Left colon (tissue), 2 donors: ENCODE data around the gene UBE2E1. TPM values are rescaled to one million over a fixed set of nuclear protein-coding genes. Genes with fewer than 3 reads are reported as not detected.

Experiments used
- ATAC-seq: fragments of 200-7000 bp; cut with Tn5 transposase; one replicate; pipeline ENCODE4 v1.9.1; 2020; ENCODE audit warnings: mild to moderate bottlenecking, moderate library complexity
- DNase-seq, 2 donors: peaks; one replicate each; pipeline ENCODE4 v3.0.0-alpha.2; 2020
- intact Hi-C, 2 donors: fragments of 100-400 bp; cut with DNase I in 1 of 2; cut with micrococcal nuclease in 1 of 2; formaldehyde crosslinking; loops; one replicate each; pipeline versions ENCODE4 v1.11.2 to v1.14.0; 2022; cut with DNase I, micrococcal nuclease
- total RNA-seq, 2 donors: library from RNA; stranded (reverse); fragmentation: NEBNext Ultra II Directional; extraction: Animal tissue kit (Norgen Biotek cat#: 25700); gene quantifications; one replicate each; pipeline ENCODE4 v1.2.1, GENCODE V29; 2021
- donor health status: DM: no; HTN: no; CAD: no.
- donor health status: DM: yes; HTN: yes; CAD: no.

UBE2E1 gene
- total RNA-seq, 2 donors from 2014 or later, result 65.6 to 96.3 TPM

DNA sequence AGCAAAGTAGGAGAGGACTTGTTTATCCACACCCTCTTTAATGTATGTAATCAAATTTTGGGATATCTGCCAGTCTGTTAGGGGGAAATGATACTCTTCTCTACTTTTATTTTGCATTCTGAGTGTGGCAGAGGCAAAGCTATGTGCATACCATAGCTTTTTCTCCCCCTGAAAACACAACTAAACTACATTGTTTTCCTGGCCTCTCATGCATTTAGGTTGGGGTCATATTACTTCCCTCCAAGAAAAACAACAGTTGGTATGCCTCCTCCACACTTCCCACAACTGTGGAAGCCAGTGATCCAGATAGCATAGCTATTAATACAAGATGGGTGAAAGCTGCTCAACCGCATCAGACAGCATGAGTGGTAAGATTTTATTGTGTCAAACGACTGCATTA lies 118.0 kb downstream of the UBE2E1 start:
- intact Hi-C loops, result no loop called here
- DNase-seq, result no peak
- ATAC-seq, result no peak

GRCh38 chr3:23926246-23926645 lies 120.5 kb downstream of the UBE2E1 start:
- DNase-seq, result no peak
- no peak for ATAC-seq
- intact Hi-C loops, result no loop called here

- DNase-seq (no peak), ATAC-seq (no peak)
- intact Hi-C loops, result no loop called here
These were observed 121.0 kb downstream of the UBE2E1 start for GRCh38 chr3:23926736-23927135.

DNA sequence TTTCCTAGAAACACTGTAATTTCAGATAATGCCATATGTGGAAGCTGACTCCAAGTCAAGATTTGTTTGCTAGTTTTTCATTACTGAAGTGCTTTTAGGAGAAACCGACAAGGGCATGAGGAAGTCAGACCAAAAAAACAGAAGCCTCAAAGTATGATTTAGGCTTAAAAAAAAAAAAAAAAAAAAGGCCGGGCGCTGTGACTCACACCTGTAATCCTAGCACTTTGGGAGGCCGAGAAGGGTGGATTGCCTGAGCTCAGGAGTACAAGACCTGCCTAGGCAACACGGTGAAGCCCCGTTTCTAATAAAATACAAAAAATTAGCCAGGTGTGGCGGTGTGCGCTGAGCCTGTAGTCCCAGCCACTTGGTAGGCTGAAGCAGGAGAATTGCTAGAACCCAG lies 122.8 kb downstream of the UBE2E1 start:
- ATAC-seq (peak; percentile 34), DNase-seq (no peak)
- intact Hi-C loops, result no loop called here

- intact Hi-C loops, result no loop called here
- DNase-seq (no peak), ATAC-seq (no peak)
These were observed 125.8 kb downstream of the UBE2E1 start for GRCh38 chr3:23931597-23931996.

GRCh38 chr3:23932571-23932970 lies 126.8 kb downstream of the UBE2E1 start:
- intact Hi-C loops, result no loop called here
- DNase-seq (no peak), ATAC-seq (no peak)

DNA sequence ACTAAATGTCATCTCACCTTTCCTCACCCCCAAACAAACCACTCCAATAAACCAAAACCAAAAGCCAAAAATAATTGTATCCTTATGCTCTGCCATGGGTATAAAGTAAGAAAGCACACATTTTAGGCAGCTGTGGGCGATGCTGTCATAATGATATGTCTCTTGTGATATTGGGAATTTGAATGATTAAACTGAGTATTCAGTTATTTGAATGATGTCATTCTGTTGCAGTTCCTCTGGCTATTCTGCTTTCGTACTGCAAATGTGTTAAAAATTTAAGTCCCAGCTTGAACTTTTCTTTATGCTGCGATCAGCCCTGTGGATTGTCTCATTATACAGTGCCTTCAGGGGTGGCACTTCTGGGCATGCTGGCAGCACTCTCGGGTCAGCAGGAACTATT lies 128.5 kb downstream of the UBE2E1 start:
- DNase-seq (no peak), ATAC-seq (no peak)
- intact Hi-C loops, result no loop called here

- intact Hi-C loops, result no loop called here
- ATAC-seq, result no peak
- no peak for DNase-seq
These were observed 131.5 kb downstream of the UBE2E1 start for GRCh38 chr3:23937296-23937695.

GRCh38 chr3:23938688-23939087 lies 132.9 kb downstream of the UBE2E1 start:
- intact Hi-C loops, result no loop called here
- ATAC-seq, result no peak
- no peak for DNase-seq

DNA sequence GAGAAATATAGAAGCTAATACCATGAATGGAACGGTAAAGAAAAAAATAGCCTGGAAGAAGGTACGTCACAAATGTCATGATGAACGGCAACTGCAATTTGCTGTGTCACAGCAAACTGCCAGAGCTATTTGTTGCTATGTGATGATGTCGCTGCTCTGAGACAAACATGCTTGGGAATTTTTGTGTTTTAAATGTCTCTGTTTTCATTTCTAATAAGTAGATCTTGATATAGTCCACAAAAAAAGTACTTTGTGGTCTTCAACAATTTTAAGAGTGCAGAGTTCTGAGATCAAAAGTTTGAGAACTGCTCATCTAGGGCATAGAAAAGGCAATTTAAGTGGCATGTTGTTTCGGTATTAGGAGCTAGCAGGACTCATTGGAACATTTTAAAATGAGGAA lies 135.0 kb downstream of the UBE2E1 start:
- intact Hi-C loops, result no loop called here
- ATAC-seq (no peak), DNase-seq (no peak)

Other genes with a start within 250 kb of the UBE2E1 start
- 1 to 10 TPM; 3.4 to 5.4 TPM for gene NKIRAS1, start 111.0 kb downstream of the UBE2E1 start, total RNA-seq
- 1,000 to 10,000 TPM; 1,192 to 1,307 TPM for gene RPL15, start 111.2 kb downstream of the UBE2E1 start, total RNA-seq
- gene NR1D2, start 139.3 kb downstream of the UBE2E1 start, total RNA-seq, result 10 to 100 TPM; 23.1 to 29.4 TPM